Epithelial cell of prostate (primary cell): ENCODE results near the gene FAM163B.

ENCODE experiments used
- DNase-seq: peaks from one replicate; pipeline ENCODE4 v3.0.0-alpha.2; 2011; ENCODE audit warnings: low read depth, low spot score
- H3K27ac ChIP-seq: fragments of 450-650 bp; 2 replicates; pipeline ENCODE4 v1.5.1; 2017; ENCODE audit warnings: mild to moderate bottlenecking

FAM163B gene

GRCh38 chr9:133621725-133622267 lies 12.6 kb upstream of the FAM163B start:
- no peak for DNase-seq
- no peak overlapping the region for H3K27ac ChIP-seq

GRCh38 chr9:133619791-133620190 lies 10.6 kb upstream of the FAM163B start:
- no peak for DNase-seq

GRCh38 chr9:133618726-133619125 lies 9.5 kb upstream of the FAM163B start:
- H3K27ac ChIP-seq: no peak overlapping the region
- DNase-seq: no peak

More at GRCh38 chr9:133619791-133620190, 10.6 kb upstream of the FAM163B start:
- H3K27ac ChIP-seq: no peak overlapping the region

GRCh38 chr9:133616643-133617405 lies 7.6 kb upstream of the FAM163B start:
- DNase-seq: no peak
- H3K27ac ChIP-seq: no peak overlapping the region

- no peak overlapping the region for H3K27ac ChIP-seq
- no peak for DNase-seq
These were observed 6.5 kb upstream of the FAM163B start for GRCh38 chr9:133615606-133616188.

GRCh38 chr9:133615186-133615585 lies 6.0 kb upstream of the FAM163B start:
- H3K27ac ChIP-seq: no peak overlapping the region
- no peak for DNase-seq

- no peak overlapping the region for H3K27ac ChIP-seq
- DNase-seq: no peak
These were observed 5.5 kb upstream of the FAM163B start for GRCh38 chr9:133614678-133615077.

- no peak for DNase-seq
- no peak overlapping the region for H3K27ac ChIP-seq
These were observed 4.9 kb upstream of the FAM163B start for GRCh38 chr9:133614056-133614455.

GRCh38 chr9:133613432-133613831 lies 4.2 kb upstream of the FAM163B start:
- H3K27ac ChIP-seq: no peak overlapping the region
- no peak for DNase-seq

GRCh38 chr9:133612816-133613215 lies 3.6 kb upstream of the FAM163B start:
- H3K27ac ChIP-seq: no peak overlapping the region
- DNase-seq: no peak

GRCh38 chr9:133612051-133612450 lies 2.9 kb upstream of the FAM163B start:
- no peak for DNase-seq
- H3K27ac ChIP-seq: no peak overlapping the region

GRCh38 chr9:133610845-133611244 lies 1.7 kb upstream of the FAM163B start:
- DNase-seq: no peak

GRCh38 chr9:133608889-133609288 lies 300 bp downstream of the FAM163B start:
- H3K27ac ChIP-seq: no peak overlapping the region
- DNase-seq: no peak

More at GRCh38 chr9:133610845-133611244, 1.7 kb upstream of the FAM163B start:
- no peak overlapping the region for H3K27ac ChIP-seq

- DNase-seq: no peak
- H3K27ac ChIP-seq: no peak overlapping the region
These were observed 807 bp downstream of the FAM163B start for GRCh38 chr9:133608382-133608781.

GRCh38 chr9:133607976-133608375 lies 1.2 kb downstream of the FAM163B start:
- H3K27ac ChIP-seq: no peak overlapping the region
- DNase-seq: no peak

- H3K27ac ChIP-seq: no peak overlapping the region
- no peak for DNase-seq
These were observed 1.8 kb downstream of the FAM163B start for GRCh38 chr9:133607381-133607780.

GRCh38 chr9:133606708-133607025 lies 2.5 kb downstream of the FAM163B start:
- no peak for DNase-seq
- H3K27ac ChIP-seq: no peak overlapping the region

GRCh38 chr9:133605856-133606707 lies 3.1 kb downstream of the FAM163B start:
- no peak overlapping the region for H3K27ac ChIP-seq
- DNase-seq: no peak

GRCh38 chr9:133605446-133605845 lies 3.7 kb downstream of the FAM163B start:
- DNase-seq: no peak
- no peak overlapping the region for H3K27ac ChIP-seq

GRCh38 chr9:133604856-133605255 lies 4.3 kb downstream of the FAM163B start:
- H3K27ac ChIP-seq: no peak overlapping the region
- no peak for DNase-seq

- no peak for DNase-seq
- no peak overlapping the region for H3K27ac ChIP-seq
These were observed 5.0 kb downstream of the FAM163B start for GRCh38 chr9:133604214-133604613.
